ENCODE measurements around the gene SIRT2.
"Not testable (repeated sequence)": the region's sequence is repeated elsewhere in the genome, so short reads cannot be mapped to it uniquely, and the experiment has no call there.

The SIRT2 gene

GRCh38 chr19:38899447-38900201 lies at the start of gene SIRT2, which contains the start of gene NFKBIB:
Gene SIRT2, minus strand, starts transcription at chr19:38899618. Its CDS starts 97 bp downstream, at chr19:38899521.
Gene NFKBIB, plus strand, starts transcription at chr19:38899969. Its CDS starts 64 bp downstream, at chr19:38900033.
- DNase-seq (ENCODE audit: low spot score): peak; percentile 99

GRCh38 chr19:38946229-38947010 lies 47.0 kb upstream of the SIRT2 start:
- no peak for DNase-seq (ENCODE audit: low spot score)

- no peak for DNase-seq (ENCODE audit: low spot score)
These were observed 46.3 kb upstream of the SIRT2 start for GRCh38 chr19:38945562-38946228.

- no peak for DNase-seq (ENCODE audit: low spot score)
These were observed 45.6 kb upstream of the SIRT2 start for GRCh38 chr19:38944981-38945506.

DNA sequence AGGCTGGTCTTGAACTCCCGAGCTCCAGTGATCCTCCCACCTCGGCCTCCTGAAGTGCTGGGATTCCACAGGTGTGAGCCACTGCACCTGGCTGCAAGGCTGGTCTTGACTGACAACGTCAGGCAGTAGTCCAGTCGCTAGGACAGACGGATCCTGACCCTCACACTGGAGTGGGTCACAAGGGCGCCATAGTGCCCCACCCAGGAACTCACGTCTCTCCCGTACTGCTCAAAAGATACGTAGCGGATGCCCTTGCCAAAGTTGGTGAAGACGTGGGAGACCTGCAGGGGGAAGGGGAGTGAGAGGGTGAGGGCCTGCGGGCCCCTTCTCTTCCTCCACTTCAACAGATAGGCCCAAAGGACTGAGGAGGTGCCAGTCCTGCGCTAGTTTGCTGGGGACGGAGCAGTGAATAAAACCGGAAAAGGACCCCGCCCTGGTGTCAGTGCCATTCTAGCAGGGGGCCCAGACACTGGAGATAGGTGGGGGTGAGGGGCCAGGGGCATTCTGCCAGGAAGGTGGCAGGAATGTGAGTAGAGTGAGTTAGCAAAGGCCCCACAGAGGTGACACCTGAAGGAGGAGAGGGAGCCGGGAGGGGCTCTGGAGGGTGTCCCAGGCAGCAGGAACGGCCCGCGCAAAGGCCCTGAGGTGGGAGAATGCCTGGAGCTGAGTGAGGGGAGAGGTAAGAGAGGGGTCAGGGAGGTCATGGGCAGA lies 43.2 kb upstream of the SIRT2 start:
- DNase-seq (ENCODE audit: low spot score): no peak

GRCh38 chr19:38941979-38942378 lies 42.6 kb upstream of the SIRT2 start:
- DNase-seq (ENCODE audit: low spot score): no peak

DNA sequence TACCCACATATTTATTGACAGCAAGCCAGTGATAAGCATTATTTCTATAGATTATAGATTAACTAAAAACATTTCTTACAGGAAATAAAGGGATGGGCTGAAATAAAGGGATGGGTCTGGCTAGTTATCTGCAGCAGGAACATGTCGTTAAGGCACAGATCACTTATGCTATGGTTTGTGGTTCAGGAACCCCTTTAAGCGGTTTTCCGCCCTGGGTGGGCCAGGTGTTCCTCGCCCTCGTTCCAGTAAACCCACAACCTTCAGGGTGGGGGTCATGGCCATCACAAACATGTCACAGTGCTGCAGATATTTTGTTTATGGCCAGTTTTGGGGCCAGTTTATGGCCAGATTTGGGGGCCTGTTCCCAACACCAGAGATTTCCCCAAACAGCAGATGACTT lies 42.0 kb upstream of the SIRT2 start:
- not testable (repeated sequence) for DNase-seq (ENCODE audit: low spot score)

DNA sequence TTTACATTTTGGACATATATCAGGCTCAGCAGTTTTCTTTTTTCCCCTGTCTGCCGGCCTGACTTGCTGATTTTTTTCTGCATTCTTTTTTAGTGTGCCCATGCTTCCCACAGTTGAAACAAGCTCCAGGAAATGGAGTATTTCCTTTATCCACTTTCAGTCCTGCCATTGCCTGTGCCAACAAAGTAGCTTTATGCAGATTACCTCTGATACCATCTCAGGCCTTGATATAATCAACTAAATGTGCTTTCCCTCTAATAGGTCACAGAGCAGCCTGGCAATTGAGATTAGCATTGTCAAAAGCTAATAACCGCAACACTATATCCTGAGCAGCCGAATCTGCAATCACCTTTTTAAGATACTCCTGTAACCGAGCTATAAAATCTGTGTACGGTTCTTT lies 40.5 kb upstream of the SIRT2 start:
- DNase-seq (ENCODE audit: low spot score): no peak

GRCh38 chr19:38933544-38933943 lies 34.1 kb upstream of the SIRT2 start:
- DNase-seq (ENCODE audit: low spot score): no peak

DNA sequence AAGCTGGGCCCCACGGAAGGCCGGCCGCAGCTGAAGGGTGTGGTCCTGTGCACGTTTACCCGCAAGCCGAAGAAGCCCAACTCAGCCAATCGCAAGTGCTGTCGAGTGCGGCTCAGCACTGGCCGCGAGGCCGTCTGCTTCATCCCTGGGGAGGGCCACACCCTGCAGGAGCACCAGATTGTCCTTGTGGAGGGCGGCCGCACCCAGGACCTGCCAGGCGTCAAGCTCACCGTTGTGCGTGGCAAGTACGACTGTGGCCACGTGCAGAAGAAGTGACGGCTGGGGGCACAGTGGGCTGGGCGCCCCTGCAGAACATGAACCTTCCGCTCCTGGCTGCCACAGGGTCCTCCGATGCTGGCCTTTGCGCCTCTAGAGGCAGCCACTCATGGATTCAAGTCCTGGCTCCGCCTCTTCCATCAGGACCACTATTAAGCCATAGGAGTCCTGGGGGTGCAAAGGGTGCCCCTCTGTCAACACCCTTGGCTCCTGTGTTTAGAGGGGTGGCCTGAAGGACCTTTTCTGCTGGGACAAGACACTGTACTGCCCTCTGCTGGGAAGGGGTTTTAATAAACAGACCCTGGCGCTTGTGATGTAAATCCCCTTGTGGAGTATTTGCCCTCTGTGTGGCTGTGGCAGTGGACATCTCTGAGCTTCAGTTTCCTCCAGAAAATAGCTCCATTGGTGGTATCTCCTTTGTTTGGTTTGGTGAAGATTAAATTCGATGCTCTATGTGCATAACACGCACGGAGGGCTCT lies 33.2 kb upstream of the SIRT2 start:
- DNase-seq (ENCODE audit: low spot score): no peak

- no peak for DNase-seq (ENCODE audit: low spot score)
These were observed 32.0 kb upstream of the SIRT2 start for GRCh38 chr19:38931521-38931793.

DNA sequence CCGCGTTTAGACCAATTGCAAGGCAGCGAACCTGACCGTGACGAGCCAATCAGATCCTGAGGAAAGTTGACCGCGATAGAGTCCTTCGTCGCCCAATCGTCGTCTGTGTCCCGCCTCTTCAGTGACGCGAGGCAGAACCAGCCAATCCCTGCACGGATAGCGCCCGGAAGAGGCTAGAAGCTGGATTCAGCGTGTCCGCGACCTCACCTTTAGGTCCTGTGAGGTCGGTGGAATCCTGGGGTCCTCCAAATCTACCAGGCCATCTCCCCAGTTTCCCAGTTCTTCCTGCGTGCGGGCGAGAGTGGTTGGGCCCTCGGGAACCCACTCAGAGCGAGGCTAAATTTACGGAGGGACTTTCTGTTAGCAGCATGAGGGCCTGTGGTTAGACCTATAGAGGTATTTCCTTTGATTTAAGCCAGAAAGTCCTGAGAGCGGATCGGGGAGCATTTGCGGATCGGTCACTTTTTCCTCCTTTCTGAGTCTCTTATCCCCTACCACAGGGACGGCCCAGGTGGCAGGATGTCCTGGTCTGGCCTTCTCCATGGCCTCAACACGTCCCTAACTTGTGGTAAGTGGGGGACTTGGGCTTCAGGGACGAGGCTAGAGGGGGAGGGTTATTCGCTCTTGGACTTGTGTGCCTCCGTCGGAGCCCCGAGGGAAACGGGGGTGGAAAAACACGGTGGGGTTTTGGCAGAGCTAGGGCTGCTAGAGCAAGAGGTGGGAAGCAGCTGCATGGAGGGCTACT lies 31.5 kb upstream of the SIRT2 start, which contains the start of gene MRPS12:
MRPS12 (plus strand) TSS at position 169 of the 745 bp plus-strand sequence; CDS start at position 520, 351 bp downstream.
- peak; percentile 100 for DNase-seq (ENCODE audit: low spot score)

GRCh38 chr19:38929929-38930775 lies 30.7 kb upstream of the SIRT2 start, which contains the start of gene SARS2:
Gene SARS2, minus strand, starts transcription at chr19:38930763. Its CDS starts 27 bp downstream, at chr19:38930736.
- peak; percentile 97 for DNase-seq (ENCODE audit: low spot score)

DNA sequence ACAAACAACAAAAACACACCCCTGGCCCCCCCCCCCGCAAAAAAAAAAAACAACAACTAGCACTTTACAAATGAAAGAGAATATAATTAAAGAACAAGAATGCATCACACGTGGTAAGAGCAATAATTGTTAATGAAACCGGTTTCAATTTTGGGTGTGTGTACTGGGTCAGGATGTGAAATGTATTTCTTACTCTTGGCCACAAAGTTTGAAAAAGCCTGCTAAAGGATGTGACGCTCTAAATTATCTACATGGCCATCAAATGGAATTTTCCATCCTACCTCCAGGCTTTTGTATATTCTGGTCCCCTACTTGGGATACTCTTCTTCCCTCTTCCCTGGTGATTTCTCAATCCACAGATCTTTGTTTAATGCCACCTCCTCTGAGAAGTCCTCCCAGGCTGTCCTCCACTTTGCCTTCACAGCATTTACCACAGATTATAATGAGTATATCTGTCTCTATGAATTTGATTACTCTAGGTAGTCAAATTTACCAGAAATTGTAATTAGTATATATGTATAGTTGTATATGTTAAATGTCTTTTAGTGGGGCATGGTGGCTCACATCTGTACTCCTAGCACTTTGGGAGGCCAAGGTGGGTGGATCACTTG lies 29.1 kb upstream of the SIRT2 start:
- DNase-seq (ENCODE audit: low spot score): no peak

GRCh38 chr19:38924388-38924787 lies 25.0 kb upstream of the SIRT2 start:
- DNase-seq (ENCODE audit: low spot score): no peak

- no peak for DNase-seq (ENCODE audit: low spot score)
These were observed 23.1 kb upstream of the SIRT2 start for GRCh38 chr19:38922482-38922881.

DNA sequence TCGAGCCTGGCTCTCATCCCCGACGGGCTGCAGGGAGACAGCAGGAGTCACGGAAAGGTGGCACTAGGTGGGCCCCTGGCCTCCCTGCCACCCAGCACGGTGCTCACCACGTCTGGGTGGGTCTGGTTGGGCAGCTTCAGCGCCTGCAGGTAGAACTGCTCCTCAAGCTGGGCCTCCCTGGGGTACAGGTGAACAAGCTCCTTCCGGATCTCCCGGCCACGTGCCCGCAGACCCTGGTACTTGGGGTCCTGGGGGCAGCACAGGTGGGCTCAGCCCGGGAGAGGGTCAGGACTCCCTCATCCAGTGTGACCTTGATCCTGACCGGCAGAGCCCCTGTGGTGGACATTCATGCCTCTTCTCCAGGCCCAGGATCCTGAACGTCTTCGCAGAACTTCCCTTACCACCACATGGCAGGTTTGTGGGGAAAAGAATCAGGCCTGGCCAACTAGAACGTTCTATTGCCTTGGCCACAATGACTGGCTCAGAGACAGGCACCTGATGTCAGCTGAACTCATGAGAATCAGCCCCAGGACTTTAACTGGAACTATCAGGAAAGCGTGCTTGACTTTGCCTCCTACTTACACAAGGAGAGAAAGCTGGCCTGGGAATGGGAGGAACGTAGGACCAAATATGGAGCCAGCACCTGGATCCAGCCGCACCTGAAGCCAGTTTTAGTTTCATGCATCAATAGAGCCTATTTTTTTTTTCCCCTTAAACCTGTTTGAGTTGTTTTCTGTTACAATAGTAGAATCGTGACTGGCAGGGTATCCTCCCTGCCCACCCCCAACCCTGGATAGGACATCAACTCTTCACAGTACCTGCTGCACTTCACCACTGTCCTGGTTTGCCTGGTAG lies 22.2 kb upstream of the SIRT2 start:
- no peak for DNase-seq (ENCODE audit: low spot score)
